SK-N-SH (cell line): Measurements from ENCODE around the gene KRT39. TPM values are rescaled to one million over a fixed set of nuclear protein-coding genes. Genes with fewer than 3 reads are reported as not detected.

Experiments used
- CTCF ChIA-PET: fragments of 300-600, 350-600 bp; formaldehyde crosslinking; extraction: SDS; loops from one replicate; lab custom pipeline; 2021; lab: Yijun Ruan, JAX
- POLR2A ChIA-PET: fragments of 350-600 bp; sonication (Branson Sonifier 250); formaldehyde crosslinking; extraction: SDS; loops from one replicate; lab custom pipeline; 2020; ENCODE audit warnings: antibody characterized with exemption, inconsistent platforms; lab: Yijun Ruan, JAX
- DNase-seq: peaks from one replicate; pipeline ENCODE4 v3.0.0; 2012
- H2AFZ ChIP-seq: fragments of 200-600 bp; sonication (generic); 2 replicates; pipeline ENCODE4 v1.8.1; 2016; ENCODE audit warnings: antibody characterized with exemption, mild to moderate bottlenecking, low read depth
- H3F3A ChIP-seq: fragments of 200-600 bp; sonication (generic); replicated peaks from 2 replicates; pipeline ENCODE3; 2016; ENCODE audit warnings: antibody characterized with exemption, mild to moderate bottlenecking; ENCODE audit not compliant: insufficient read depth
- H3K27ac ChIP-seq, 2 experiments: fragments of 200-500 bp in 1 of 2; fragments of 200-600 bp in 1 of 2; sonication (Bioruptor generic) in 1 of 2; sonication (generic), shearing (Covaris generic) in 1 of 2; 2 replicates each; pipeline versions ENCODE4 v1.5.1 to v1.6.1; 2014 to 2016; ENCODE audit warnings: low read depth in 2 of 2, inconsistent platforms in 1 of 2, low read length in 1 of 2, mild to moderate bottlenecking in 1 of 2, mixed read lengths in 1 of 2
- H3K27me3 ChIP-seq: fragments of 200-600 bp; sonication (generic), shearing (Covaris generic); 2 replicates; pipeline ENCODE4 v1.6.1; 2016; ENCODE audit warnings: mixed run types; ENCODE audit not compliant: insufficient read depth
- H3K36me3 ChIP-seq, 2 experiments: fragments of 200-500 bp in 1 of 2; fragments of 200-600 bp in 1 of 2; sonication (Bioruptor generic) in 1 of 2; sonication (generic) in 1 of 2; replicated peaks in 1 of 2; 2 replicates each; pipeline versions ENCODE3 to v1.5.1; 2014 to 2016; ENCODE audit warnings: low read length in 1 of 2, mild to moderate bottlenecking in 1 of 2; ENCODE audit not compliant: insufficient read depth in 2 of 2, control insufficient read depth in 1 of 2
- H3K4me1 ChIP-seq, 2 experiments: fragments of 200-500 bp in 1 of 2; fragments of 200-600 bp in 1 of 2; sonication (Bioruptor generic) in 1 of 2; sonication (generic), shearing (Covaris generic) in 1 of 2; 2 replicates each; pipeline versions ENCODE4 v1.5.1 to v1.6.1; 2014 to 2016; ENCODE audit warnings: low read depth in 1 of 2, low read length in 1 of 2, mixed run types in 1 of 2; ENCODE audit not compliant: insufficient read depth in 2 of 2, control insufficient read depth in 1 of 2
- H3K4me2 ChIP-seq: fragments of 200-600 bp; sonication (generic), shearing (Covaris generic); 2 replicates; pipeline ENCODE4 v1.6.1; 2017; ENCODE audit warnings: mixed run types
- H3K4me3 ChIP-seq, 2 experiments: fragments of 200-500 bp in 1 of 2; fragments of 200-600 bp in 1 of 2; sonication (Bioruptor generic) in 1 of 2; sonication (generic), shearing (Covaris generic) in 1 of 2; 2 replicates each; pipeline versions ENCODE4 v1.5.1 to v1.8.1; 2014 to 2016; ENCODE audit warnings: low read depth in 2 of 2, inconsistent platforms in 1 of 2, low read length in 1 of 2, mild to moderate bottlenecking in 1 of 2, mixed read lengths in 1 of 2, moderate library complexity in 1 of 2
- H3K79me2 ChIP-seq: fragments of 200-600 bp; sonication (generic); 2 replicates; pipeline ENCODE4 v1.8.1; 2017; ENCODE audit warnings: mild to moderate bottlenecking; ENCODE audit not compliant: insufficient read depth
- H3K9ac ChIP-seq: fragments of 200-600 bp; sonication (generic); 2 replicates; pipeline ENCODE4 v1.6.1; 2017; ENCODE audit warnings: mixed run types
- H3K9me2 ChIP-seq: fragments of 200-600 bp; sonication (generic); 2 replicates; pipeline ENCODE4 v1.6.1; 2017; ENCODE audit warnings: mixed run types
- H3K9me3 ChIP-seq: fragments of 200-600 bp; sonication (generic); 2 replicates; pipeline ENCODE4 v1.6.1; 2017; ENCODE audit warnings: mixed run types, mild to moderate bottlenecking, moderate library complexity
- H4K20me1 ChIP-seq: fragments of 200-600 bp; sonication (generic); 2 replicates; pipeline ENCODE4 v1.6.1; 2017; ENCODE audit warnings: mild to moderate bottlenecking, mixed run types; ENCODE audit not compliant: insufficient read depth
- ELF1 ChIP-seq: IDR thresholded peaks from 2 replicates; pipeline ENCODE4 v1.4.0; 2012
- EZH2phosphoT487 ChIP-seq: fragments of 200-600 bp; sonication (generic); IDR thresholded peaks from 2 replicates; pipeline ENCODE4 v1.6.1; 2017; ENCODE audit warnings: low read depth, mixed run types, mild to moderate bottlenecking, antibody characterized with exemption, moderate library complexity, borderline replicate concordance
- FOSL2 ChIP-seq: IDR thresholded peaks from 2 replicates; pipeline ENCODE4 v1.4.0; 2012; ENCODE audit warnings: low read depth, mild to moderate bottlenecking, moderate library complexity, borderline replicate concordance
- GATA2 ChIP-seq: sonication (generic); formaldehyde crosslinking; IDR thresholded peaks from 2 replicates; pipeline ENCODE4 v1.5.0; 2020; ENCODE audit warnings: mild to moderate bottlenecking, missing genetic modification reagents
- JUND ChIP-seq: IDR thresholded peaks from 2 replicates; pipeline ENCODE4 v1.4.0; 2012
- MEF2A ChIP-seq: IDR thresholded peaks from 2 replicates; pipeline ENCODE4 v1.4.0; 2012; ENCODE audit warnings: low read depth, borderline replicate concordance
- MXI1 ChIP-seq: IDR thresholded peaks from 2 replicates; pipeline ENCODE4 v1.6.1; 2012; ENCODE audit warnings: mild to moderate bottlenecking, low read depth, low read length, improper control_type of control experiment
- NRF1 ChIP-seq: IDR thresholded peaks from 2 replicates; pipeline ENCODE4 v1.6.1; 2012; ENCODE audit warnings: low read depth, mild to moderate bottlenecking, low read length
- POLR2AphosphoS5 ChIP-seq: IDR thresholded peaks from 2 replicates; pipeline ENCODE4 v1.6.1; 2012; ENCODE audit warnings: low read depth, low read length
- RCOR1 ChIP-seq: fragments of 150-350 bp; IDR thresholded peaks from 2 replicates; pipeline ENCODE4 v1.6.1; 2017; ENCODE audit warnings: antibody characterized with exemption, low read length
- RXRA ChIP-seq: IDR thresholded peaks from 2 replicates; pipeline ENCODE4 v1.4.0; 2012; ENCODE audit warnings: low read depth, mild to moderate bottlenecking, borderline replicate concordance
- TEAD4 ChIP-seq: IDR thresholded peaks from 2 replicates; pipeline ENCODE4 v1.4.0; 2012; ENCODE audit warnings: mild to moderate bottlenecking, borderline replicate concordance; ENCODE audit not compliant: insufficient read depth
- YY1 ChIP-seq: IDR thresholded peaks from 2 replicates; pipeline ENCODE4 v1.4.0; 2012; ENCODE audit warnings: low read depth, mild to moderate bottlenecking
- WGBS: methylation state at CpG from one replicate; pipeline ENCODE4 v1.1.6; 2017; ENCODE audit warnings: low lambda C conversion rate; 5-methylcytosine and 5-hydroxymethylcytosine counted together
- polyA plus RNA-seq, 3 experiments: library from polyadenylated mRNA; depleted of rRNA; stranded (reverse); fragments of >200 nt; gene quantifications; 2 replicates each; pipeline ENCODE4 v1.2.3, GENCODE V29; 2012
- TF ChIP-seq, protein P1 (sequence below): IDR thresholded peaks from 2 replicates; pipeline ENCODE4 v1.4.0; 2012; ENCODE audit warnings: low read depth, borderline replicate concordance
- TF ChIP-seq, protein P2 (sequence below): IDR thresholded peaks from 2 replicates; pipeline ENCODE4; 2012

Gene KRT39
- polyA plus RNA-seq, 1 of the 3 experiments (the other 2 are of a cell fraction), result not detected

DNA sequence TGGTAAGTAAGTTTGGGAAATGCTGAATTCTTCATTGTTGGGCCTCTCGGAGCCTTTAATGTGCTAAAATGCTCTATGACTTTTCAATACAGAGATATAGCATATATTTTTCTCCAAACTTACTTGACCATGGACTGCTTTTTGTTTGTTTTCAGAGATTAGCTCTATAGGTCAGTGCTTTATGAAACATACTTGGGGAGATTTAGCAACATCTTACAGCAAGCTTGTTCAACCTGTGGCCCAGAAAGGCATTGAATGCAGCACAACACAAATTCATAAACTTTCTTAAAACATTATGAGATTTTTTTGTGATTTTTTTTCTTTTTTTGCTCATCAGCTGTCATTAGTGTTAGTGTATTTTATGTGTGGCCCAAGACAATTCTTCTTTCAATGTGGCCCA lies 43.2 kb upstream of the KRT39 start:
- Histone ChIP-seq H3K36me3 (no peaks in the 10 kb centered on the region), H4K20me1 (no peaks in the 10 kb centered on the region), H3K9me2 (no peaks in the 10 kb centered on the region), H3K79me2 (no peaks in the 10 kb centered on the region), H3K4me3 (no peak overlapping the region), H3K27me3 (peaks cover 31% of the 10 kb centered on the region; the same call in 1 of the 2 replicates), H3F3A (no peaks in the 10 kb centered on the region), H3K9ac (no peak overlapping the region), H3K4me1 (no peaks in the 10 kb centered on the region), H3K27ac (no peak overlapping the region), H3K9me3 (no peaks in the 10 kb centered on the region), H2AFZ (no peak overlapping the region), H3K4me2 (no peak overlapping the region)
- DNase-seq, result no peak
- no peak for TF ChIP-seq RXRA
- no peak for TF ChIP-seq GATA2
- TF ChIP-seq FOSL2, result no peak
- TF ChIP-seq ELF1, result no peak
- no peak for TF ChIP-seq EZH2phosphoT487
- TF ChIP-seq, protein P1, sequence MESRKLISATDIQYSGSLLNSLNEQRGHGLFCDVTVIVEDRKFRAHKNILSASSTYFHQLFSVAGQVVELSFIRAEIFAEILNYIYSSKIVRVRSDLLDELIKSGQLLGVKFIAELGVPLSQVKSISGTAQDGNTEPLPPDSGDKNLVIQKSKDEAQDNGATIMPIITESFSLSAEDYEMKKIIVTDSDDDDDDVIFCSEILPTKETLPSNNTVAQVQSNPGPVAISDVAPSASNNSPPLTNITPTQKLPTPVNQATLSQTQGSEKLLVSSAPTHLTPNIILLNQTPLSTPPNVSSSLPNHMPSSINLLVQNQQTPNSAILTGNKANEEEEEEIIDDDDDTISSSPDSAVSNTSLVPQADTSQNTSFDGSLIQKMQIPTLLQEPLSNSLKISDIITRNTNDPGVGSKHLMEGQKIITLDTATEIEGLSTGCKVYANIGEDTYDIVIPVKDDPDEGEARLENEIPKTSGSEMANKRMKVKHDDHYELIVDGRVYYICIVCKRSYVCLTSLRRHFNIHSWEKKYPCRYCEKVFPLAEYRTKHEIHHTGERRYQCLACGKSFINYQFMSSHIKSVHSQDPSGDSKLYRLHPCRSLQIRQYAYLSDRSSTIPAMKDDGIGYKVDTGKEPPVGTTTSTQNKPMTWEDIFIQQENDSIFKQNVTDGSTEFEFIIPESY, result no peak
- no peak for TF ChIP-seq POLR2AphosphoS5
- TF ChIP-seq MXI1, result no peak
- no peak for TF ChIP-seq MEF2A
- no peak for TF ChIP-seq RCOR1
- no peak for TF ChIP-seq YY1
- WGBS, result 6% methylated on average over 1 of the region's 1 CpG
- ChIA-PET POLR2A (no interaction called here), CTCF (interaction anchor here (0.6 kb wide), 1 partner anchor 73 kb away, joined by 3 read pairs; no protein-coding TSS in a partner anchor)

DNA sequence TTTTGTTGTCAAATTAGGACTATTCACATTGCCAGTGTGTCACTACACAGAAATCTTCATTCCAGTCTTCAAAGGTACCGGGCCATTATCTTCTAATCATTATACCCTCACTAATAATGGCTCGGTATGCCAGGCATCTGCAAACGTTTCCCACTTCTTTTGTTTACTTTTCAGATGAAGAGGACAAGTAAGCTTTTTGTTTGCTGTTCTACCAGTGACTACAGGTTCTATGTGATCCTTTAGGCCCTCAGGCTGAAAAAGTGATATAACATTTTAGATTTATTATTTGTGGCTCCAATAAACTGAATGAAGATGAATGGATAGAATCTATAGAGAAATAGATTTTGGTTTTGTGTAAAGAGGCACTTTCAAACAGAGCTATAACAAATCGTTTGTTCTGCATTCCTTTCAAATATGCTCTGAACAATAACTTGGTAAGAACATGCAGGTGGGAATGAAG lies 42.6 kb upstream of the KRT39 start:
- H3K36me3 ChIP-seq, result no peaks in the 10 kb centered on the region
- 3% methylated on average over 4 of the region's 4 CpGs for WGBS
- no peak overlapping the region for H3K27ac ChIP-seq
- H3K9me2 ChIP-seq, result no peaks in the 10 kb centered on the region
- no peak overlapping the region for H2AFZ ChIP-seq
- peaks cover 30% of the 10 kb centered on the region; the same call in 1 of the 2 replicates for H3K27me3 ChIP-seq
- H3K9ac ChIP-seq, result no peak overlapping the region
- H3K4me1 ChIP-seq, result no peaks in the 10 kb centered on the region
- H3F3A ChIP-seq, result no peaks in the 10 kb centered on the region
- no peaks in the 10 kb centered on the region for H4K20me1 ChIP-seq
- CTCF ChIA-PET, result interaction anchor here (0.6 kb wide), 1 partner anchor 73 kb away, joined by 3 read pairs; no protein-coding TSS in a partner anchor
- no peaks in the 10 kb centered on the region for H3K79me2 ChIP-seq
- no peak overlapping the region for H3K4me3 ChIP-seq
- TF ChIP-seq JUND (no peak), YY1 (no peak), MEF2A (no peak), ELF1 (no peak), NRF1 (no peak), TEAD4 (no peak)
- TF ChIP-seq, protein P2, sequence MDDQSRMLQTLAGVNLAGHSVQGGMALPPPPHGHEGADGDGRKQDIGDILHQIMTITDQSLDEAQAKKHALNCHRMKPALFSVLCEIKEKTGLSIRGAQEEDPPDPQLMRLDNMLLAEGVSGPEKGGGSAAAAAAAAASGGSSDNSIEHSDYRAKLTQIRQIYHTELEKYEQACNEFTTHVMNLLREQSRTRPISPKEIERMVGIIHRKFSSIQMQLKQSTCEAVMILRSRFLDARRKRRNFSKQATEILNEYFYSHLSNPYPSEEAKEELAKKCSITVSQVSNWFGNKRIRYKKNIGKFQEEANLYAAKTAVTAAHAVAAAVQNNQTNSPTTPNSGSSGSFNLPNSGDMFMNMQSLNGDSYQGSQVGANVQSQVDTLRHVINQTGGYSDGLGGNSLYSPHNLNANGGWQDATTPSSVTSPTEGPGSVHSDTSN, result no peak
- POLR2A ChIA-PET, result no interaction called here
- no peaks in the 10 kb centered on the region for H3K9me3 ChIP-seq
- no peak overlapping the region for H3K4me2 ChIP-seq
- no peak for DNase-seq
